Measurements from ENCODE around the gene KLHDC3. TPM values are rescaled to one million over a fixed set of nuclear protein-coding genes. Genes with fewer than 3 reads are reported as not detected.
A peak's percentile ranks its signal among the peaks of the same experiment; 100 is the strongest.

Gene KLHDC3
- total RNA-seq, 4 donors from 2014 or later: 88.0 to 175 (median 98.1) TPM

- Histone ChIP-seq H3K36me3 (peaks cover 37 to 74% (median 63%) of the 10 kb centered on the region in 4 donors), H3K4me3 (no peak overlapping the region), H3K4me1 (no peaks in the 10 kb centered on the region), H3K9me3 (no peaks in the 10 kb centered on the region), H3K27ac (replicated peaks in 1 of 4) (no peak overlapping the region), H3K27me3 (no peaks in the 10 kb centered on the region)
- WGBS: 93% methylated on average over 11 of the region's 11 CpGs
- no peak for DNase-seq (ENCODE audit: extremely low spot score)
- no peak for TF ChIP-seq POLR2A (IDR thresholded peaks at IDR 0.05; ENCODE audit: low read depth)
- TF ChIP-seq EP300 (IDR thresholded peaks at IDR 0.05): no peak
- TF ChIP-seq POLR2AphosphoS5 (IDR thresholded peaks at IDR 0.05): no peak
- no peak for TF ChIP-seq CTCF (IDR thresholded peaks at IDR 0.05)
- intact Hi-C loops (cut with DNase I): no loop called here
These were observed 7.8 kb upstream of the KLHDC3 start for GRCh38 chr6:43006251-43006650.

- TF ChIP-seq EP300 (IDR thresholded peaks at IDR 0.05) (no peak), POLR2A (IDR thresholded peaks at IDR 0.05; ENCODE audit: low read depth) (no peak), POLR2AphosphoS5 (IDR thresholded peaks at IDR 0.05) (no peak), CTCF (IDR thresholded peaks at IDR 0.05) (no peak)
- peaks cover 37 to 77% (median 70%) of the 10 kb centered on the region in 4 donors for H3K36me3 ChIP-seq
- WGBS: 92% methylated on average over 8 of the region's 9 CpGs
- H3K4me1 ChIP-seq: peaks cover 0 to 6% (median 2%) of the 10 kb centered on the region in 4 donors
- intact Hi-C loops (cut with DNase I): no loop called here
- no peak overlapping the region for H3K4me3 ChIP-seq
- DNase-seq (ENCODE audit: extremely low spot score): no peak
- H3K9me3 ChIP-seq: no peaks in the 10 kb centered on the region
- no peaks in the 10 kb centered on the region for H3K27me3 ChIP-seq
- no peak overlapping the region for H3K27ac ChIP-seq (replicated peaks in 1 of 4)
These were observed 6.9 kb upstream of the KLHDC3 start for GRCh38 chr6:43007126-43007525.

GRCh38 chr6:43009124-43009523 is 4.9 kb upstream of the KLHDC3 start:
- Histone ChIP-seq H3K4me3 (no peak overlapping the region), H3K27me3 (no peaks in the 10 kb centered on the region), H3K9me3 (no peaks in the 10 kb centered on the region), H3K4me1 (peaks cover 10 to 20% (median 16%) of the 10 kb centered on the region in 4 donors), H3K36me3 (peaks cover 37 to 72% (median 69%) of the 10 kb centered on the region in 4 donors), H3K27ac (replicated peaks in 1 of 4) (peak overlapping the region in 1 of 4 donors; percentile 8)
- no CpG with 5 or more reads among the region's 6 CpGs for WGBS
- no peak for DNase-seq (ENCODE audit: extremely low spot score)
- intact Hi-C loops (cut with DNase I): no loop called here
- TF ChIP-seq POLR2A (IDR thresholded peaks at IDR 0.05; ENCODE audit: low read depth) (no peak), CTCF (IDR thresholded peaks at IDR 0.05) (peak; percentile 24 to 36 (median 26)), POLR2AphosphoS5 (IDR thresholded peaks at IDR 0.05) (no peak), EP300 (IDR thresholded peaks at IDR 0.05) (no peak)

- H3K27ac ChIP-seq (replicated peaks in 1 of 4): no peak overlapping the region
- no peaks in the 10 kb centered on the region for H3K27me3 ChIP-seq
- peaks cover 37 to 64% (median 61%) of the 10 kb centered on the region in 4 donors for H3K36me3 ChIP-seq
- TF ChIP-seq POLR2A (IDR thresholded peaks at IDR 0.05; ENCODE audit: low read depth) (no peak), EP300 (IDR thresholded peaks at IDR 0.05) (no peak), POLR2AphosphoS5 (IDR thresholded peaks at IDR 0.05) (no peak), CTCF (IDR thresholded peaks at IDR 0.05) (no peak)
- peaks cover 29 to 39% (median 33%) of the 10 kb centered on the region in 4 donors for H3K4me1 ChIP-seq
- intact Hi-C loops (cut with DNase I): loop anchor here (5.0 to 10.0 kb wide), 2 partner anchors 106 to 131 kb away; no protein-coding TSS in a partner anchor
- H3K9me3 ChIP-seq: no peaks in the 10 kb centered on the region
- no peak for DNase-seq (ENCODE audit: extremely low spot score)
- no peak overlapping the region for H3K4me3 ChIP-seq
- WGBS: 69% methylated on average over 6 of the region's 6 CpGs
These were observed 2.8 kb upstream of the KLHDC3 start for GRCh38 chr6:43011207-43011606.

- H3K27ac ChIP-seq (replicated peaks in 1 of 4): peak overlapping the region in 3 of 4 donors; percentile 85 to 87 (median 86)
- DNase-seq (ENCODE audit: extremely low spot score): no peak
- H3K27me3 ChIP-seq: no peaks in the 10 kb centered on the region
- peaks cover 31 to 57% (median 53%) of the 10 kb centered on the region in 4 donors for H3K36me3 ChIP-seq
- H3K4me1 ChIP-seq: peaks cover 40 to 50% (median 45%) of the 10 kb centered on the region in 4 donors
- intact Hi-C loops (cut with DNase I): loop anchor here (5.0 to 10.0 kb wide), 2 partner anchors 108 to 130 kb away; no protein-coding TSS in a partner anchor
- no peaks in the 10 kb centered on the region for H3K9me3 ChIP-seq
- H3K4me3 ChIP-seq: no peak overlapping the region
- no peak for TF ChIP-seq CTCF (IDR thresholded peaks at IDR 0.05)
- TF ChIP-seq EP300 (IDR thresholded peaks at IDR 0.05): no peak
- no peak for TF ChIP-seq POLR2AphosphoS5 (IDR thresholded peaks at IDR 0.05)
- TF ChIP-seq POLR2A (IDR thresholded peaks at IDR 0.05; ENCODE audit: low read depth): no peak
- 80% methylated on average over 4 of the region's 6 CpGs for WGBS
These were observed 1.7 kb upstream of the KLHDC3 start for GRCh38 chr6:43012364-43012763.
